GM12864 (cell line): Measurements from ENCODE around the gene USP40.

ENCODE experiments used
- DNase-seq: peaks from one replicate; pipeline ENCODE4 v3.0.0-alpha.2; 2011; ENCODE audit warnings: low read depth
- H3K4me3 ChIP-seq: 2 replicates; pipeline ENCODE4 v1.5.1; 2011; ENCODE audit warnings: mild to moderate bottlenecking, low read depth, low read length, control low read depth
- CTCF ChIP-seq: IDR thresholded peaks from 2 replicates; pipeline ENCODE4 v1.5.1; 2011; ENCODE audit warnings: low read depth, mild to moderate bottlenecking, moderate library complexity, low read length, control low read depth, inconsistent platforms; ENCODE audit errors: missing control alignments

The USP40 gene

GRCh38 chr2:233448575-233448974, 118.0 kb downstream of the USP40 start:
- TF ChIP-seq CTCF = no peak
- no peak for DNase-seq
- H3K4me3 ChIP-seq = no peak overlapping the region

- TF ChIP-seq CTCF = no peak
- no peak for DNase-seq
- no peak overlapping the region for H3K4me3 ChIP-seq
These were observed 118.4 kb downstream of the USP40 start for GRCh38 chr2:233448220-233448559.

- TF ChIP-seq CTCF = no peak
- no peak for DNase-seq
- H3K4me3 ChIP-seq = no peak overlapping the region
These were observed 118.9 kb downstream of the USP40 start for GRCh38 chr2:233447506-233448219.

GRCh38 chr2:233446606-233447305, 119.8 kb downstream of the USP40 start:
- no peak for TF ChIP-seq CTCF
- DNase-seq = no peak

GRCh38 chr2:233446121-233446520, 120.5 kb downstream of the USP40 start:
- DNase-seq = no peak
- TF ChIP-seq CTCF = no peak
- H3K4me3 ChIP-seq = no peak overlapping the region

More at GRCh38 chr2:233446606-233447305, 119.8 kb downstream of the USP40 start:
- H3K4me3 ChIP-seq = no peak overlapping the region

GRCh38 chr2:233445152-233445830, 121.3 kb downstream of the USP40 start:
- no peak overlapping the region for H3K4me3 ChIP-seq
- no peak for TF ChIP-seq CTCF
- no peak for DNase-seq
